ENCODE data around the gene SNTA1. TPM values are rescaled to one million over a fixed set of nuclear protein-coding genes. Genes with fewer than 3 reads are reported as not detected.
"Not testable (repeated sequence)": the region's sequence is repeated elsewhere in the genome, so short reads cannot be mapped to it uniquely, and the experiment has no call there.

The SNTA1 gene
- polyA plus RNA-seq, 1 of the 3 experiments (the other 2 are of a cell fraction): 11.2 TPM

- peak overlapping the region; percentile 60 to 79 for H3K4me3 ChIP-seq (ENCODE audit: low read depth in 2 of 2, low read length in 1 of 2)
- DNase-seq: no peak
- POLR2A ChIA-PET: interaction anchor here (0.9 to 1.6 kb wide), 3 partner anchors 206 to 226 kb away, joined by 3 to 9 read pairs (median 3); partner anchors contain the start of gene C20orf144
- H3K9ac ChIP-seq: peak overlapping the region; percentile 67; the same call in 1 of the 2 replicates
- CTCF ChIA-PET: interaction anchor here (0.8 to 2.4 kb wide), 7 partner anchors 12 to 540 kb away, joined by 3 to 9 read pairs (median 4); no protein-coding TSS in a partner anchor
- H3K4me2 ChIP-seq: peak overlapping the region; percentile 92
- no peaks in the 10 kb centered on the region for H3K9me3 ChIP-seq
- H4K20me1 ChIP-seq (ENCODE audit: insufficient read depth): no peaks in the 10 kb centered on the region
- H2AFZ ChIP-seq (ENCODE audit: low read depth): peak overlapping the region; percentile 70; the same call in 1 of the 2 replicates
- H3K27ac ChIP-seq (ENCODE audit: low read depth in 2 of 2, low read length in 1 of 2): no peak overlapping the region
- no peaks in the 10 kb centered on the region for H3K36me3 ChIP-seq (replicated peaks in 1 of 2; ENCODE audit: control insufficient read depth in 1 of 2, insufficient read depth in 2 of 2, low read length in 1 of 2)
- H3K4me1 ChIP-seq (ENCODE audit: control insufficient read depth in 1 of 2, insufficient read depth in 2 of 2, low read depth in 1 of 2, low read length in 1 of 2): peaks cover 0 to 13% of the 10 kb centered on the region in 2 experiments; a peak in 1 of 4 replicates
- no peaks in the 10 kb centered on the region for H3K9me2 ChIP-seq
- no peaks in the 10 kb centered on the region for H3K27me3 ChIP-seq (ENCODE audit: insufficient read depth)
- TF ChIP-seq USF2 (IDR thresholded peaks at IDR 0.05; ENCODE audit: borderline replicate concordance, low read depth, low read length) (no peak), CTCF (IDR thresholded peaks at IDR 0.05) (no peak)
- no peaks in the 10 kb centered on the region for H3K79me2 ChIP-seq (ENCODE audit: insufficient read depth)
- peaks cover 4% of the 10 kb centered on the region for H3F3A ChIP-seq (replicated peaks; ENCODE audit: insufficient read depth)
- 86% methylated on average over 8 of the region's 9 CpGs for WGBS (ENCODE audit: low lambda C conversion rate)
These were observed 1.2 kb downstream of the SNTA1 start for GRCh38 chr20:33442136-33443005.

GRCh38 chr20:33441142-33441955 lies 2.2 kb downstream of the SNTA1 start:
- WGBS (ENCODE audit: low lambda C conversion rate): 99% methylated on average over 4 of the region's 7 CpGs
- Histone ChIP-seq H3K27me3 (ENCODE audit: insufficient read depth) (no peaks in the 10 kb centered on the region), H3K27ac (ENCODE audit: low read depth in 2 of 2, low read length in 1 of 2) (no peak overlapping the region), H3K9me2 (no peaks in the 10 kb centered on the region), H3K36me3 (replicated peaks in 1 of 2; ENCODE audit: control insufficient read depth in 1 of 2, insufficient read depth in 2 of 2, low read length in 1 of 2) (no peaks in the 10 kb centered on the region), H3K9ac (no peak overlapping the region), H2AFZ (ENCODE audit: low read depth) (no peak overlapping the region), H3K4me3 (ENCODE audit: low read depth in 2 of 2, low read length in 1 of 2) (no peak overlapping the region), H3K4me2 (no peak overlapping the region), H3K9me3 (no peaks in the 10 kb centered on the region), H3K4me1 (ENCODE audit: control insufficient read depth in 1 of 2, insufficient read depth in 2 of 2, low read depth in 1 of 2, low read length in 1 of 2) (peaks cover 0 to 13% of the 10 kb centered on the region in 2 experiments; a peak in 1 of 4 replicates), H4K20me1 (ENCODE audit: insufficient read depth) (no peaks in the 10 kb centered on the region), H3F3A (replicated peaks; ENCODE audit: insufficient read depth) (peaks cover 4% of the 10 kb centered on the region), H3K79me2 (ENCODE audit: insufficient read depth) (no peaks in the 10 kb centered on the region)
- TF ChIP-seq MEF2A (IDR thresholded peaks at IDR 0.05; ENCODE audit: borderline replicate concordance, low read depth) (no peak), MXI1 (IDR thresholded peaks at IDR 0.05; ENCODE audit: low read depth, low read length) (no peak), IRF3 (IDR thresholded peaks at IDR 0.05; ENCODE audit: low read depth, low read length) (no peak), SMC3 (IDR thresholded peaks at IDR 0.05; ENCODE audit: low read depth, low read length) (no peak), EZH2phosphoT487 (IDR thresholded peaks at IDR 0.05; ENCODE audit: borderline replicate concordance, low read depth) (no peak), EP300 (IDR thresholded peaks at IDR 0.05; ENCODE audit: borderline replicate concordance in 1 of 2, low read depth in 1 of 2, low read length in 1 of 2) (no peak), JUND (IDR thresholded peaks at IDR 0.05) (no peak)
- ChIA-PET CTCF (interaction anchor here (0.5 to 2.4 kb wide), 4 partner anchors 212 to 539 kb away, joined by 3 to 9 read pairs (median 4); no protein-coding TSS in a partner anchor), POLR2A (no interaction called here)
- DNase-seq: no peak

GRCh38 chr20:33440562-33440961 lies 3.0 kb downstream of the SNTA1 start:
- H3K4me2 ChIP-seq; POLR2A ChIA-PET; H2AFZ ChIP-seq (ENCODE audit: low read depth); DNase-seq; H3F3A ChIP-seq (replicated peaks; ENCODE audit: insufficient read depth); H3K9ac ChIP-seq; H3K79me2 ChIP-seq (ENCODE audit: insufficient read depth); H3K27ac ChIP-seq (ENCODE audit: low read depth in 2 of 2, low read length in 1 of 2); H3K36me3 ChIP-seq (replicated peaks in 1 of 2; ENCODE audit: control insufficient read depth in 1 of 2, insufficient read depth in 2 of 2, low read length in 1 of 2); H3K4me3 ChIP-seq (ENCODE audit: low read depth in 2 of 2, low read length in 1 of 2); H3K27me3 ChIP-seq (ENCODE audit: insufficient read depth); H4K20me1 ChIP-seq (ENCODE audit: insufficient read depth); H3K9me3 ChIP-seq; H3K9me2 ChIP-seq: not testable (repeated sequence)
- CTCF ChIA-PET: interaction anchor here (2.4 kb wide), 1 partner anchor 213 kb away, joined by 9 read pairs; no protein-coding TSS in a partner anchor
- 98% methylated on average over 7 of the region's 7 CpGs for WGBS (ENCODE audit: low lambda C conversion rate)
- peaks cover 0 to 13% of the 10 kb centered on the region in 2 experiments; a peak in 1 of 4 replicates for H3K4me1 ChIP-seq (ENCODE audit: control insufficient read depth in 1 of 2, insufficient read depth in 2 of 2, low read depth in 1 of 2, low read length in 1 of 2)

All from SK-N-SH (cell line).